GM12878 (cell line): ENCODE measurements around the gene LRBA. TPM values are rescaled to one million over a fixed set of nuclear protein-coding genes. Genes with fewer than 3 reads are reported as not detected.

Source experiments
- ATAC-seq: fragments of 200-7000 bp; cut with Tn5 transposase; 3 replicates; pipeline ENCODE4 v1.9.1; 2020; ENCODE audit warnings: mild to moderate bottlenecking, moderate library complexity
- BruUV-seq: library from RNA; stranded (reverse); fragments of 400-500 nt; replicated peaks from 2 replicates; lab custom pipeline; 2021; lab: Mats Ljungman, UMichigan
- CTCF ChIA-PET: fragments of 300-600 bp; sonication (Branson Sonifier 250); formaldehyde crosslinking; extraction: SDS; loops from one replicate; lab custom pipeline; 2021; ENCODE audit warnings: inconsistent platforms; lab: Yijun Ruan, JAX
- POLR2A ChIA-PET: fragments of 350-600 bp; formaldehyde crosslinking; extraction: SDS; loops from one replicate; lab custom pipeline; 2021; ENCODE audit warnings: inconsistent platforms; lab: Charles Lee
- RAD21 ChIA-PET: fragments of 300-600 bp; sonication (Branson Sonifier 250); formaldehyde crosslinking; loops from one replicate; lab custom pipeline; 2023; ENCODE audit warnings: antibody characterized with exemption; ENCODE audit not compliant: unreplicated experiment; lab: Charles Lee
- SMC1A ChIA-PET: fragments of 300-600 bp; sonication (Branson Sonifier 250); formaldehyde crosslinking; loops from one replicate; lab custom pipeline; 2023; ENCODE audit not compliant: unreplicated experiment, uncharacterized antibody; lab: Charles Lee
- DNase-seq: peaks from one replicate; pipeline ENCODE4 v3.0.0-alpha.2; 2011; ENCODE audit warnings: low read depth, low spot score
- FAIRE-seq: peaks from 3 replicates; lab custom pipeline; 2011; peaks lifted over from hg19 to GRCh38; lab: Jason Lieb, UNC
- H2AFZ ChIP-seq: 2 replicates; pipeline ENCODE4 v1.6.0; 2011; ENCODE audit warnings: low read depth, low read length, control low read depth; ENCODE audit not compliant: control insufficient read depth
- H3K27ac ChIP-seq: 2 replicates; pipeline ENCODE4 v1.5.1; 2011; ENCODE audit warnings: control low read depth; ENCODE audit not compliant: control insufficient read depth, insufficient read depth
- H3K27me3 ChIP-seq, 2 experiments: replicated peaks in 1 of 2; 2 replicates each; pipeline versions ENCODE4 v1.6.0 to v1.6.1; 2011; ENCODE audit warnings: low read length in 1 of 2; ENCODE audit not compliant: control insufficient read depth in 2 of 2, insufficient read depth in 2 of 2
- H3K36me3 ChIP-seq, 2 experiments: 2 replicates each; pipeline ENCODE4 v1.5.1; 2011; ENCODE audit warnings: low read length in 1 of 2; ENCODE audit not compliant: control insufficient read depth in 2 of 2, insufficient read depth in 2 of 2
- H3K4me1 ChIP-seq: 2 replicates; pipeline ENCODE4 v1.6.1; 2011; ENCODE audit warnings: mild to moderate bottlenecking, low read length, moderate library complexity, mixed read lengths; ENCODE audit not compliant: control insufficient read depth, insufficient read depth
- H3K4me2 ChIP-seq: 2 replicates; pipeline ENCODE4 v1.6.0; 2011; ENCODE audit warnings: control low read depth; ENCODE audit not compliant: control insufficient read depth, insufficient read depth
- H3K4me3 ChIP-seq: fragments of 200-600 bp; sonication (generic); 2 replicates; pipeline ENCODE4 v1.5.1; 2016
- H3K79me2 ChIP-seq: 2 replicates; pipeline ENCODE4 v1.6.0; 2011; ENCODE audit warnings: low read length; ENCODE audit not compliant: control insufficient read depth, insufficient read depth
- H3K9ac ChIP-seq: 2 replicates; pipeline ENCODE4 v1.8.0; 2011; ENCODE audit warnings: low read length, control low read depth, mixed read lengths; ENCODE audit not compliant: control insufficient read depth, insufficient read depth
- H3K9me3 ChIP-seq: replicated peaks from 3 replicates; pipeline ENCODE4 v1.5.1; 2011; ENCODE audit warnings: mild to moderate bottlenecking, low read length; ENCODE audit not compliant: control insufficient read depth, insufficient read depth
- H4K20me1 ChIP-seq: 2 replicates; pipeline ENCODE4 v1.6.0; 2011; ENCODE audit not compliant: control insufficient read depth, insufficient read depth
- MEF2A ChIP-seq: IDR thresholded peaks from 2 replicates; pipeline ENCODE4 v1.6.1; 2011; ENCODE audit warnings: low read depth, mild to moderate bottlenecking, low read length, moderate library complexity; ENCODE audit not compliant: insufficient read depth
- NFIC ChIP-seq: IDR thresholded peaks from 2 replicates; pipeline ENCODE4 v1.6.1; 2012; ENCODE audit warnings: low read depth, mild to moderate bottlenecking, inconsistent platforms, low read length, moderate library complexity
- YY1 ChIP-seq: IDR thresholded peaks from 2 replicates; pipeline ENCODE4 v1.6.1; 2011; ENCODE audit warnings: low read depth, mild to moderate bottlenecking, low read length
- WGBS: methylation state at CpG from one replicate; pipeline ENCODE4 v1.1.6; 2016; ENCODE audit warnings: low lambda C conversion rate; ENCODE audit not compliant: insufficient replicate concordance, insufficient coverage; ENCODE audit errors: missing lambda C conversion rate; 5-methylcytosine and 5-hydroxymethylcytosine counted together
- in situ Hi-C: fragments of 300-500 bp; cut with MboI; formaldehyde crosslinking; loops from 9 replicates; pipeline ENCODE4 v1.14.3; 2018; ENCODE audit warnings: mixed read lengths
- intact Hi-C: fragments of 100-400 bp; cut with micrococcal nuclease; formaldehyde crosslinking; loops from one replicate; pipeline ENCODE4 v1.14.2; 2022; ENCODE audit not compliant: unreplicated experiment
- polyA plus RNA-seq, 11 experiments: library from polyadenylated mRNA; depleted of rRNA in 4 of 11; unstranded in 6 of 11; stranded (reverse) in 5 of 11; fragments of >200 nt; fragmentation: Nextera tagmentation in 4 of 11; fragmentation: Illumina TruSeq in 1 of 11; extraction: Ambion mirVana in 4 of 11; extraction: Trizol in 1 of 11; gene quantifications; 1 replicate in 1 of 11; 2 replicates in 10 of 11; pipeline versions ENCODE4 v1.2.1 to v1.2.3, GENCODE V29; 2011 to 2016; ENCODE audit warnings: inconsistent platforms in 2 of 11, missing spikeins in 2 of 11, low read depth in 1 of 11
- total RNA-seq, 4 experiments: library from RNA; depleted of rRNA in 3 of 4; stranded (reverse); fragments of >200 nt in 3 of 4; fragmentation: Illumina TruSeq in 1 of 4; extraction: Trizol in 1 of 4; gene quantifications; 2 replicates each; pipeline versions ENCODE4 v1.2.1 to v1.2.3, GENCODE V29; 2013 to 2021
- TF ChIP-seq, protein P1 (sequence below): fragments of 450-650 bp; IDR thresholded peaks from 2 replicates; pipeline ENCODE4 v1.6.1; 2014; ENCODE audit warnings: mild to moderate bottlenecking

The LRBA gene
- total and polyA plus RNA-seq, 10 of the 15 experiments (the other 5 are each of a cell fraction or from before 2014, with no cell fraction given), result 20.3 to 93.4 (median 55.0) TPM

GRCh38 chr4:151055539-151055938, 40.5 kb upstream of the LRBA start:
- ATAC-seq (no peak), DNase-seq (no peak), FAIRE-seq (no peak)
- TF ChIP-seq YY1, result peak; percentile 54
- TF ChIP-seq, protein P1, sequence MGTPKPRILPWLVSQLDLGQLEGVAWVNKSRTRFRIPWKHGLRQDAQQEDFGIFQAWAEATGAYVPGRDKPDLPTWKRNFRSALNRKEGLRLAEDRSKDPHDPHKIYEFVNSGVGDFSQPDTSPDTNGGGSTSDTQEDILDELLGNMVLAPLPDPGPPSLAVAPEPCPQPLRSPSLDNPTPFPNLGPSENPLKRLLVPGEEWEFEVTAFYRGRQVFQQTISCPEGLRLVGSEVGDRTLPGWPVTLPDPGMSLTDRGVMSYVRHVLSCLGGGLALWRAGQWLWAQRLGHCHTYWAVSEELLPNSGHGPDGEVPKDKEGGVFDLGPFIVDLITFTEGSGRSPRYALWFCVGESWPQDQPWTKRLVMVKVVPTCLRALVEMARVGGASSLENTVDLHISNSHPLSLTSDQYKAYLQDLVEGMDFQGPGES, result no peak
- TF ChIP-seq NFIC, result 0 out of 2 replicates have a peak, but pooled peaks have one; percentile 25
- Histone ChIP-seq H3K9ac (no peak overlapping the region), H3K79me2 (no peaks in the 10 kb centered on the region), H3K4me2 (no peak overlapping the region), H4K20me1 (no peaks in the 10 kb centered on the region), H3K9me3 (no peaks in the 10 kb centered on the region), H3K27me3 (no peaks in the 10 kb centered on the region), H3K27ac (no peak overlapping the region), H3K4me1 (peaks cover 14% of the 10 kb centered on the region), H2AFZ (peak overlapping the region; percentile 2; the same call in 1 of the 2 replicates), H3K4me3 (no peak overlapping the region), H3K36me3 (no peaks in the 10 kb centered on the region)
- in situ Hi-C loops (no loop called here), intact Hi-C loops (no loop called here)
- ChIA-PET SMC1A (interaction anchor here (1.1 to 1.6 kb wide), 2 partner anchors 9 to 11 kb away, joined by 3 to 4 read pairs; no protein-coding TSS in a partner anchor), POLR2A (no interaction called here), CTCF (interaction anchor here (0.9 kb wide), 1 partner anchor 49 kb away, joined by 4 read pairs; no protein-coding TSS in a partner anchor), RAD21 (no interaction called here)
- BruUV-seq, result no TSS peak
- 41% methylated on average over 1 of the region's 1 CpG for WGBS

GRCh38 chr4:151052785-151053184, 37.7 kb upstream of the LRBA start:
- CTCF ChIA-PET, result interaction anchor here (0.8 to 1.6 kb wide), 6 partner anchors 21 to 780 kb away, joined by 3 to 5 read pairs (median 3); no protein-coding TSS in a partner anchor
- Histone ChIP-seq H3K9ac (no peak overlapping the region), H3K4me2 (0 out of 2 replicates have a peak overlapping the region, but pooled peaks have one; percentile 2), H2AFZ (no peak overlapping the region), H3K4me1 (peaks cover 14% of the 10 kb centered on the region), H3K4me3 (no peak overlapping the region), H4K20me1 (no peaks in the 10 kb centered on the region), H3K36me3 (no peaks in the 10 kb centered on the region), H3K27ac (peak overlapping the region; percentile 38), H3K79me2 (no peaks in the 10 kb centered on the region), H3K9me3 (no peaks in the 10 kb centered on the region), H3K27me3 (no peaks in the 10 kb centered on the region)
- SMC1A ChIA-PET, result interaction anchor here (0.7 to 3.9 kb wide), 11 partner anchors 11 to 1590 kb away, joined by 3 to 22 read pairs (median 5); partner anchors contain the start of gene RPS3A
- intact Hi-C loops (loop anchor here (5.0 kb wide), 1 partner anchor 45 kb away; the partner anchor contains the start of gene RPS3A), in situ Hi-C loops (no loop called here)
- no peak for DNase-seq
- no peak for TF ChIP-seq MEF2A
- FAIRE-seq, result no peak
- ATAC-seq, result peak; percentile 7
- POLR2A ChIA-PET, result interaction anchor here (0.5 to 1.6 kb wide), 7 partner anchors 8 to 68 kb away, joined by 3 to 7 read pairs (median 5); partner anchors contain the start of gene LRBA
- no TSS peak for BruUV-seq
- RAD21 ChIA-PET, result interaction anchor here (0.9 to 2.0 kb wide), 10 partner anchors 8 to 90 kb away, joined by 3 to 13 read pairs (median 6); partner anchors contain the start of genes LRBA and RPS3A
- 78% methylated on average over 3 of the region's 3 CpGs for WGBS
